ENCODE results near the gene RPL28. TPM values are rescaled to one million over a fixed set of nuclear protein-coding genes. Genes with fewer than 3 reads are reported as not detected.

The RPL28 gene
- total RNA-seq, 2 donors from 2014 or later, result 113 to 268 TPM

DNA sequence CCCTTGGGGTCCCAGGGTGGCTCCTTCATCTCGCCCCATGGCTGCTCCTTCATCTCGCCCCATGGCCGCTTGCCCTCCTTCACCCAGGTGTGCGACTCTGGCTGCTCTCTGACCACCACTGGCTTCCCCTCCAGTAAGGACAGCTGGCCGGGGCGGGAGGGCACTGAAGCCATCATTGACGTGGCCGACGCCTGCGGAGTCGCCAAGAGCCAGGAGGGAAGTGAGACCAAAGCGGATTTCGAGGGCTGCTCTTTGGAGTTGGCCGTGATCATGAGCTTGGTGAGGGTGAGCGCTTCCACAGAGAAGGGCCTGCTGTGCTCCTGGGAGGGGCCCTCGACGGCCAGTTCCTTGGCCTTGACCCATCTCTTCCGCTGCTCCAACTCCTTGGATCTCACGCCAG is 27.2 kb upstream of the RPL28 start:
- WGBS, 2 donors, result 83 to 92% methylated on average over 15 to 18 of the region's 19 CpGs
- TF ChIP-seq CTCF (IDR thresholded peaks at IDR 0.05) (no peak), POLR2A (IDR thresholded peaks at IDR 0.05) (no peak)
- H3K27me3 ChIP-seq, result peaks cover 0 to 2% of the 10 kb centered on the region in 2 donors
- no peak overlapping the region for H3K27ac ChIP-seq
- H3K9me3 ChIP-seq, result no peaks in the 10 kb centered on the region
- intact Hi-C loops (cut with DNase I), result no loop called here
- ATAC-seq, result no peak
- no peak overlapping the region for H3K4me3 ChIP-seq
- DNase-seq, result no peak
- peaks cover 12% of the 10 kb centered on the region for H3K4me1 ChIP-seq
- no peaks in the 10 kb centered on the region for H3K36me3 ChIP-seq (replicated peaks in 1 of 2; ENCODE audit: insufficient read depth in 1 of 2, low read depth in 2 of 2)

GRCh38 chr19:55358943-55359908 is 26.5 kb upstream of the RPL28 start:
- peak in 2 of 4 donors; percentile 15 to 54 for DNase-seq

DNA sequence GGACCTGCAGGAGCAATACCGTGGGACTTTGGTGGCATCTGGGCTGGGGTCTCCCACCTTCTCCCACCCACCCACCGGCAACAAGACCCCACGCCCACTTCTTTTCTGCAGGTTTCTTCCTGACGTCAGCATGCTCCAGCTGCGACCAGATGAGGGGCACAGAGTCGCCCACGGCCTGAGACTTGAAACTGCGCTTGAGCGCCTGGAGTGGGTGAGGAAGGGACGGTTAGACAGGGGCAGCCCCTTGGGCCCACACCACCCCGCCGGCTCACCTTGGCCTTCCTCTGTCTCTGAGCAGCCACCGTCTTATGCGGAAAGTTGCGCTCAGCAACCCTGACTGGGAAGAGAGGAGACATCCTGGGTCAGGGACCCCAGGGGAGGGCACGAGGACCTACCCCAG is 24.8 kb upstream of the RPL28 start:
- H3K27me3 ChIP-seq, result no peaks in the 10 kb centered on the region

More at GRCh38 chr19:55358943-55359908, 26.5 kb upstream of the RPL28 start:
- no peak overlapping the region for H3K4me3 ChIP-seq
- no peak for ATAC-seq
- H3K27ac ChIP-seq, result no peak overlapping the region
- 68 to 74% methylated on average over 28 to 29 of the region's 32 CpGs for WGBS, 2 donors
- intact Hi-C loops (cut with DNase I), result no loop called here
- H3K36me3 ChIP-seq (replicated peaks in 1 of 2; ENCODE audit: insufficient read depth in 1 of 2, low read depth in 2 of 2), result no peaks in the 10 kb centered on the region
- H3K27me3 ChIP-seq, result no peaks in the 10 kb centered on the region
- no peaks in the 10 kb centered on the region for H3K9me3 ChIP-seq
- TF ChIP-seq CTCF (IDR thresholded peaks at IDR 0.05), result no peak
- no peak for TF ChIP-seq POLR2A (IDR thresholded peaks at IDR 0.05)
- peaks cover 5% of the 10 kb centered on the region for H3K4me1 ChIP-seq

DNA sequence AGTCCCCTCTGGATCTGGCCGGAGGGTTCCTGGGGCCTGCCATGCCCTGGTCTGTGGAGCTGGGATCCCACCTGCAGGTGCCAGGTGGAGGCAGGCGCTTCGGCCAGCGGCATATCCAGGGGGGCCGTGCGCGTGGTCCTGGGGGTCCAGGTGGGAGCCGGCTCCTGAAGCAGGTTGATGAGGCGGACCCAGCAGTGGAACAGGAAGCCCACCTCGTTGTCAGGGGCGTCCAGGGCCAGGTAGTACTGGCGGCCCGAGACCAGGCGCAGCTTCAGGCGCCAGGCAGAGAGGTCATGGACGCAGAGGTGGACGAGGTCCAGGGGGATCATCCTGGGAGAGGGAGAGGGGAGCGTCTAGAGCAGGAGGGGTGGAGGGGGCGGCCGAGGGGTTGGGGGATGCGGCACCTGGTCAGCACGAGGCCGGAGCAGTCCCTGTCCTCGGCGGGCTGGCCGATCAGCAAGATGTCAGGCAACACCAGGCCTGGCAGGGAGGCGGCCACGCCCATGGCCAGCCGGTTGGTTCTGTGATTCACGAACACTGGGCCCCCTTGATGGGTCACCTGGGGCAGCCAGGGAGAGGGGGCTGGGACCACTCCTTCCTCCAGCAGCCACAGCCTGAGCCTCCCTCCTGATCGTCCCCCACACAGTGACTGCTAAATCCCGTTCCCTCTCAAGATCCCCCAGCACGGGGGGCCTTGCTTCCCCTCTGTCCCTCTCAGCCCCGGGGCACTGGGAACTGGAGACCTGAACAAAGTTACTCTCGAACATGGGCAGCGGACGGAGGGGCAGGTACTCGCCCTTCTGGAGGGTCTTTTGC is 23.4 kb upstream of the RPL28 start:
- no peak for TF ChIP-seq CTCF (IDR thresholded peaks at IDR 0.05)
- TF ChIP-seq POLR2A (IDR thresholded peaks at IDR 0.05), result no peak
- no peak for ATAC-seq
- WGBS, 2 donors, result 57 to 62% methylated on average over 20 to 38 of the region's 38 CpGs

More for the DNA sequence above, 24.8 kb upstream of the RPL28 start:
- TF ChIP-seq POLR2A (IDR thresholded peaks at IDR 0.05) (no peak), CTCF (IDR thresholded peaks at IDR 0.05) (no peak)
- Histone ChIP-seq H3K27ac (no peak overlapping the region), H3K4me1 (no peaks in the 10 kb centered on the region), H3K36me3 (replicated peaks in 1 of 2; ENCODE audit: insufficient read depth in 1 of 2, low read depth in 2 of 2) (no peaks in the 10 kb centered on the region), H3K9me3 (no peaks in the 10 kb centered on the region), H3K4me3 (no peak overlapping the region)
- WGBS, 2 donors, result 83 to 88% methylated on average over 11 to 16 of the region's 16 CpGs
- intact Hi-C loops (cut with DNase I), result no loop called here
- DNase-seq (no peak), ATAC-seq (no peak)

More for the DNA sequence above, 23.4 kb upstream of the RPL28 start:
- Histone ChIP-seq H3K27me3 (no peaks in the 10 kb centered on the region), H3K4me3 (no peak overlapping the region), H3K4me1 (no peaks in the 10 kb centered on the region), H3K9me3 (no peaks in the 10 kb centered on the region), H3K36me3 (replicated peaks in 1 of 2; ENCODE audit: insufficient read depth in 1 of 2, low read depth in 2 of 2) (no peaks in the 10 kb centered on the region), H3K27ac (no peak overlapping the region)
- no peak for DNase-seq
- intact Hi-C loops (cut with DNase I), result no loop called here
